ENCODE measurements around the gene DGCR8. TPM values are rescaled to one million over a fixed set of nuclear protein-coding genes. Genes with fewer than 3 reads are reported as not detected.
"Not testable (repeated sequence)": the region's sequence is repeated elsewhere in the genome, so short reads cannot be mapped to it uniquely, and the experiment has no call there.

The DGCR8 gene
- total RNA-seq, 4 donors from 2014 or later = 13.7 to 33.8 (median 18.7) TPM

DNA sequence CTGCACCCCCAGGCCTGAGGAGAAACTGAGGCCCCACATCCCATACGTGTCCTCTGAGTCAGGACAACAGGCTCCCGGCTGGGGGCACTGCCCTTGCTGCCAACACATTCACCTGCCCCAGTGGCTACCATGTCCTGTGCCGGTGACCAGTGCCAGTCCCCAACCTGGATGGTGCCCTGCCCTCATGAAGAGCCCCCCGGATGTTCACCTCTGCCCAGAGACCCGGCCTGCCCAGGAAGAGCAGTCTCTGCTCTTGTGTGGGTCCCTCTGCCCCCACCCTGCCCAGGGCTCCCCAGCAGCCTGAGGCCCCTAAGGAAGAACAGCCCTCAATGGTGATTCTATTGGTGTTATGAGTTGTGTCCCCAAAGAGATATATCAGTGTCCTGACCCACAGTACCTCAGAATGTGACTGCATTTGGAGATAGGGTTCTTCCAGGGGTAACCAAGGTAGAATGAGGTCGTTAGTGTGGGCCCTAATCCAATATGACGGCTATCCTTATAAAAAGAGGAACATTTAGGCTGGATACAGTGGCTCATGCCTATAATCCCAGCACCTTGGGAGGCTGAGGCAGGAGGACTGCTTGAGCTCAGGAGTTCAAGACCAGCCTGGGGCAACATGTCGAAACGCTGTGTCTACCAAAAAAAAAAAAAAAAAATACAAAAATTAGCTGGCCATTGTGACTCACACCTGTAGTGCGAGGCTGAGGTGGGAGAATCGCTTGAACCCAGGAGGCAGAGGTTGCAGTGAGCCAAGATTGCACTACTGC is 13.2 kb upstream of the DGCR8 start:
- intact Hi-C loops (cut with DNase I) = no loop called here
- H3K27ac ChIP-seq = no peak overlapping the region

DNA sequence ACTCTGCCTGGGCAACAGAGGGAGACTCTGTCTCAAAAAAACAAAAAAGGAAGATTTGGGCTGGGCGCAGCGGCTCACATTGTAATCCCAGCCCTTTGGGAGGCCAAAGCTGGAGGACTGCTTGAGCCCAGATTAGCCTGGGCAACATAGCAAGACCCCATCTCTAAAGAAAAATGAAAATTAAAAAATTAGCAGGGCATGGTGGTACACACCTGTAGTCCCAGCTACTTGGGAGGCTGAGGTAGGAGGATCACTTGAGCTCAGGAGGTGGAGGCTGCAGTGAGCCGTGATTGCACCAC is 12.7 kb upstream of the DGCR8 start:
- H3K27me3 ChIP-seq; DNase-seq; H3K9me3 ChIP-seq; H3K4me3 ChIP-seq; H3K27ac ChIP-seq; intact Hi-C loops (cut with DNase I): not testable (repeated sequence)
- H3K4me1 ChIP-seq = peaks cover 11 to 24% (median 18%) of the 10 kb centered on the region in 3 donors
- WGBS, 2 donors = 94 to 95% methylated on average over 3 of the region's 3 CpGs
- peaks cover 3 to 33% (median 6%) of the 10 kb centered on the region in 3 donors for H3K36me3 ChIP-seq

More for the DNA sequence above, 13.2 kb upstream of the DGCR8 start:
- TF ChIP-seq, protein P1, sequence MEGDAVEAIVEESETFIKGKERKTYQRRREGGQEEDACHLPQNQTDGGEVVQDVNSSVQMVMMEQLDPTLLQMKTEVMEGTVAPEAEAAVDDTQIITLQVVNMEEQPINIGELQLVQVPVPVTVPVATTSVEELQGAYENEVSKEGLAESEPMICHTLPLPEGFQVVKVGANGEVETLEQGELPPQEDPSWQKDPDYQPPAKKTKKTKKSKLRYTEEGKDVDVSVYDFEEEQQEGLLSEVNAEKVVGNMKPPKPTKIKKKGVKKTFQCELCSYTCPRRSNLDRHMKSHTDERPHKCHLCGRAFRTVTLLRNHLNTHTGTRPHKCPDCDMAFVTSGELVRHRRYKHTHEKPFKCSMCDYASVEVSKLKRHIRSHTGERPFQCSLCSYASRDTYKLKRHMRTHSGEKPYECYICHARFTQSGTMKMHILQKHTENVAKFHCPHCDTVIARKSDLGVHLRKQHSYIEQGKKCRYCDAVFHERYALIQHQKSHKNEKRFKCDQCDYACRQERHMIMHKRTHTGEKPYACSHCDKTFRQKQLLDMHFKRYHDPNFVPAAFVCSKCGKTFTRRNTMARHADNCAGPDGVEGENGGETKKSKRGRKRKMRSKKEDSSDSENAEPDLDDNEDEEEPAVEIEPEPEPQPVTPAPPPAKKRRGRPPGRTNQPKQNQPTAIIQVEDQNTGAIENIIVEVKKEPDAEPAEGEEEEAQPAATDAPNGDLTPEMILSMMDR (IDR thresholded peaks at IDR 0.05) = no peak
- TF ChIP-seq POLR2A (IDR thresholded peaks at IDR 0.05) = no peak
- no peaks in the 10 kb centered on the region for H3K27me3 ChIP-seq
- WGBS, 2 donors = 50 to 73% methylated on average over 5 to 7 of the region's 11 CpGs
- DNase-seq = no peak
- no peak overlapping the region for H3K4me3 ChIP-seq
- peaks cover 16 to 29% (median 23%) of the 10 kb centered on the region in 3 donors for H3K4me1 ChIP-seq
- peaks cover 7 to 38% (median 11%) of the 10 kb centered on the region in 3 donors for H3K36me3 ChIP-seq
- H3K9me3 ChIP-seq = no peaks in the 10 kb centered on the region

DNA sequence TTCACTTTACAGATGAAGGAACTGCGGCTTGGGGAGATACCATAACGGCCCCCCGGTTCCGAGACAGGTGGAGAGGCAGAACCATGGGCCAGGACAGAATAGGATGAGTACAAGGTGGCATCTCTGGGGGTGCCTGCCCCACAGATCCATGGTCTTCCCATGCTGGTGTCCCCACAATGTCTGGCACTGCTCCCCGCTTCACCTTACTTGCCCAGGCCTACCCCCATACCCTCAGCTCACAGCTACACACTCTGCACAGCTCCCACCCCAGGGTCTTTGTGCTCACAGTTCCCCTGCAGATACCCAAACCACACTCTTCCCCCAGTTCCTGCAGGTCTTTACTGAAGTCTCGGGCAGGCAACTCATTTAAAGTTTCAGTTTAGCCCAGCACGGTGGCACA is 11.4 kb upstream of the DGCR8 start:
- Histone ChIP-seq H3K4me1 (peaks cover 6 to 11% (median 6%) of the 10 kb centered on the region in 3 donors), H3K4me3 (no peak overlapping the region), H3K27me3 (no peaks in the 10 kb centered on the region), H3K36me3 (peaks cover 0 to 20% (median 0%) of the 10 kb centered on the region in 3 donors), H3K9me3 (no peaks in the 10 kb centered on the region), H3K27ac (no peak overlapping the region)
- TF ChIP-seq, protein P1 (IDR thresholded peaks at IDR 0.05) = no peak
- no peak for TF ChIP-seq POLR2A (IDR thresholded peaks at IDR 0.05)
- no peak for DNase-seq
- intact Hi-C loops (cut with DNase I) = no loop called here
- 93 to 94% methylated on average over 5 to 7 of the region's 7 CpGs for WGBS, 2 donors

DNA sequence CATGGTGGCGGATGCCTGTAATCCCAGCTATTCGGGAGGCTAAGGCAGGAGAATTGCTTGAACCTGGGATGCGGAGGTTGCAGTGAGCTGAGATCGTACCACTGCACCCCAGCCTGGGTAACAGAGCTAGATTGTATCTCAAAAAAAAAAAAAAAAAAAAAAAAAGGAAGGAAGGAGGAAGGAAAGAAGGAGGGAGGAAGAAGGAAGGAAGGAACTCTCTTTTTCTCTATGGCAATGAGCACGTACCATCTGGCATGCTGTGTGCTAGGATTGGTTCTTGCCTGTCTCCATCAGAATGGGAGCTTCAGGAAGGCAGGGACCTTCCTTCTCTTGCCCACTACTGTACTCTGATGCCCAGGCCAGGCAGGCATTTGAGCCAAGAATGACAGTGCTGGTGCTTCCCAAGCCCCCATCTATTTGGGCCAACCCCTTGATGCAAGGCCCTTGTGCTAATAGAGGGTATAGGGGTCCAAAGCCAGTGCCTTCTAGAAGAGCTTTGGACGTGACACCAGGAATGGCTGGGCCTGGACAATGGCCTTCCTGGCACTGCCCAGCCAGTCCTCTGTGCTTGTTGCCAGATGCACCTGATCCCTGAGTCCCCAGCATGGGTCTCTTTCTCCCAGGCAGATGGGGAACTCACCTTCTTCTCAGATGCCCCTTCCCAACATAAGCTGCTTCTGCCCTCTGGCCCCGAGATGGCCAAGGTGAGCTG is 10.6 kb upstream of the DGCR8 start:
- Histone ChIP-seq H3K36me3 (peaks cover 0 to 11% (median 0%) of the 10 kb centered on the region in 3 donors), H3K27me3 (no peaks in the 10 kb centered on the region), H3K4me1 (peaks cover 0 to 2% (median 0%) of the 10 kb centered on the region in 3 donors), H3K9me3 (no peaks in the 10 kb centered on the region), H3K4me3 (no peak overlapping the region), H3K27ac (no peak overlapping the region)
- intact Hi-C loops (cut with DNase I) = no loop called here
- 86 to 89% methylated on average over 5 to 6 of the region's 7 CpGs for WGBS, 2 donors
- DNase-seq = no peak
- TF ChIP-seq POLR2A (IDR thresholded peaks at IDR 0.05) = no peak
- TF ChIP-seq, protein P1 (IDR thresholded peaks at IDR 0.05) = no peak

DNA sequence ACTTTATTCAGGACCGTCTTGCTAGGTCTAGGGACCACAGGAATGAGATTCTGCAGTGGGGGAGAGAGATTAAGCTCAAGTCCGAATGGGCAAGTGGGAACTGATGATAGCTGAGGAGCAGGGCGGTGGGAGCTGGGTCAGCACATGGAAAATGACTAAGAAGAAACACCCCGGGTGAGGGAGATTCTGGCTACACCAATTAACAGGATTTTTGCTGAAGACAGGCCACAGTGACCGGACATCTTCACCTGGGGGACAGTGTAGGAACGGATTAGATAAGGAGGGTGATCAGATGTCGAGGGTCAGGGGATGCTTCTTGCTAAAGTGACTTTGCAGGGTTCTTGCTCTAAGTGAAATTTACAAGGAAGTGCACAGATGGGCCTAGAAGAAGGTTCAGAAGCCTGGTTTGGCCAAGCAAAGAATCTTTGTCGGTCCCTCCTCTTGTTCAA is 8.5 kb upstream of the DGCR8 start:
- no peaks in the 10 kb centered on the region for H3K27me3 ChIP-seq
- DNase-seq = no peak
- H3K4me1 ChIP-seq = no peaks in the 10 kb centered on the region
- 83 to 89% methylated on average over 8 of the region's 8 CpGs for WGBS, 2 donors
- H3K36me3 ChIP-seq = no peaks in the 10 kb centered on the region
- no peak for TF ChIP-seq POLR2A (IDR thresholded peaks at IDR 0.05)
- TF ChIP-seq, protein P1 (IDR thresholded peaks at IDR 0.05) = no peak
- no peak overlapping the region for H3K4me3 ChIP-seq
- H3K9me3 ChIP-seq = no peaks in the 10 kb centered on the region
- intact Hi-C loops (cut with DNase I) = no loop called here
- H3K27ac ChIP-seq = no peak overlapping the region

Measured in esophagus squamous epithelium (tissue), 5 donors.